ENCODE measurements around the gene NME1. TPM values are rescaled to one million over a fixed set of nuclear protein-coding genes. Genes with fewer than 3 reads are reported as not detected.

Gene NME1
- total RNA-seq, 2 donors from 2014 or later: 21.7 to 35.6 TPM

GRCh38 chr17:51152766-51153209, 571 bp upstream of the NME1 start:
- Histone ChIP-seq H3K4me3 (peak overlapping the region; percentile 77), H3K4me1 (ENCODE audit: control insufficient read depth in 1 of 2, low read depth in 2 of 2) (peaks cover 0 to 22% of the 10 kb centered on the region in 2 donors), H3K9me3 (no peaks in the 10 kb centered on the region), H3K36me3 (no peaks in the 10 kb centered on the region), H3K27me3 (replicated peaks; ENCODE audit: insufficient read depth) (no peaks in the 10 kb centered on the region), H3K27ac (peak overlapping the region; percentile 88 to 91)
- no peak for DNase-seq (ENCODE audit: low spot score)
- TF ChIP-seq CTCF (IDR thresholded peaks at IDR 0.05): no peak
- peak; percentile 3 for ATAC-seq (ENCODE audit: insufficient number of reproducible peaks, low FRiP score, low read depth)

- TF ChIP-seq CTCF (IDR thresholded peaks at IDR 0.05): no peak
- Histone ChIP-seq H3K27me3 (replicated peaks; ENCODE audit: insufficient read depth) (no peaks in the 10 kb centered on the region), H3K36me3 (no peaks in the 10 kb centered on the region), H3K27ac (no peak overlapping the region), H3K9me3 (no peaks in the 10 kb centered on the region), H3K4me1 (ENCODE audit: control insufficient read depth in 1 of 2, low read depth in 2 of 2) (peaks cover 0 to 22% of the 10 kb centered on the region in 2 donors), H3K4me3 (peak overlapping the region; percentile 77)
- DNase-seq (ENCODE audit: low spot score) (no peak), ATAC-seq (ENCODE audit: insufficient number of reproducible peaks, low FRiP score, low read depth) (no peak)
These were observed 817 bp downstream of the NME1 start for GRCh38 chr17:51154176-51154575.

- Histone ChIP-seq H3K36me3 (no peaks in the 10 kb centered on the region), H3K27me3 (replicated peaks; ENCODE audit: insufficient read depth) (no peaks in the 10 kb centered on the region), H3K9me3 (no peaks in the 10 kb centered on the region), H3K4me3 (no peak overlapping the region), H3K4me1 (ENCODE audit: control insufficient read depth in 1 of 2, low read depth in 2 of 2) (peaks cover 0 to 22% of the 10 kb centered on the region in 2 donors), H3K27ac (no peak overlapping the region)
- no peak for TF ChIP-seq CTCF (IDR thresholded peaks at IDR 0.05)
- DNase-seq (ENCODE audit: low spot score) (no peak), ATAC-seq (ENCODE audit: insufficient number of reproducible peaks, low FRiP score, low read depth) (no peak)
These were observed 2.1 kb downstream of the NME1 start for GRCh38 chr17:51155416-51155815.

GRCh38 chr17:51159604-51160003, 6.2 kb downstream of the NME1 start:
- H3K27me3 ChIP-seq (replicated peaks; ENCODE audit: insufficient read depth): no peaks in the 10 kb centered on the region
- H3K9me3 ChIP-seq: no peaks in the 10 kb centered on the region
- H3K27ac ChIP-seq: no peak overlapping the region
- DNase-seq (ENCODE audit: low spot score) (no peak), ATAC-seq (ENCODE audit: insufficient number of reproducible peaks, low FRiP score, low read depth) (no peak)
- no peak for TF ChIP-seq CTCF (IDR thresholded peaks at IDR 0.05)
- no peak overlapping the region for H3K4me3 ChIP-seq
- H3K36me3 ChIP-seq: peaks cover 14% of the 10 kb centered on the region
- H3K4me1 ChIP-seq (ENCODE audit: control insufficient read depth in 1 of 2, low read depth in 2 of 2): peaks cover 0 to 3% of the 10 kb centered on the region in 2 donors

- H3K9me3 ChIP-seq: no peaks in the 10 kb centered on the region
- no peaks in the 10 kb centered on the region for H3K27me3 ChIP-seq (replicated peaks; ENCODE audit: insufficient read depth)
- H3K4me3 ChIP-seq: no peak overlapping the region
- H3K27ac ChIP-seq: no peak overlapping the region
- TF ChIP-seq CTCF (IDR thresholded peaks at IDR 0.05): no peak
- H3K36me3 ChIP-seq: peaks cover 14% of the 10 kb centered on the region
- peaks cover 4 to 7% of the 10 kb centered on the region in 2 donors for H3K4me1 ChIP-seq (ENCODE audit: control insufficient read depth in 1 of 2, low read depth in 2 of 2)
- ATAC-seq (ENCODE audit: insufficient number of reproducible peaks, low FRiP score, low read depth) (no peak), DNase-seq (ENCODE audit: low spot score) (no peak)
These were observed 8.2 kb downstream of the NME1 start for GRCh38 chr17:51161541-51161940.
